Measurements from ENCODE around the gene HEY2.

The HEY2 gene

DNA sequence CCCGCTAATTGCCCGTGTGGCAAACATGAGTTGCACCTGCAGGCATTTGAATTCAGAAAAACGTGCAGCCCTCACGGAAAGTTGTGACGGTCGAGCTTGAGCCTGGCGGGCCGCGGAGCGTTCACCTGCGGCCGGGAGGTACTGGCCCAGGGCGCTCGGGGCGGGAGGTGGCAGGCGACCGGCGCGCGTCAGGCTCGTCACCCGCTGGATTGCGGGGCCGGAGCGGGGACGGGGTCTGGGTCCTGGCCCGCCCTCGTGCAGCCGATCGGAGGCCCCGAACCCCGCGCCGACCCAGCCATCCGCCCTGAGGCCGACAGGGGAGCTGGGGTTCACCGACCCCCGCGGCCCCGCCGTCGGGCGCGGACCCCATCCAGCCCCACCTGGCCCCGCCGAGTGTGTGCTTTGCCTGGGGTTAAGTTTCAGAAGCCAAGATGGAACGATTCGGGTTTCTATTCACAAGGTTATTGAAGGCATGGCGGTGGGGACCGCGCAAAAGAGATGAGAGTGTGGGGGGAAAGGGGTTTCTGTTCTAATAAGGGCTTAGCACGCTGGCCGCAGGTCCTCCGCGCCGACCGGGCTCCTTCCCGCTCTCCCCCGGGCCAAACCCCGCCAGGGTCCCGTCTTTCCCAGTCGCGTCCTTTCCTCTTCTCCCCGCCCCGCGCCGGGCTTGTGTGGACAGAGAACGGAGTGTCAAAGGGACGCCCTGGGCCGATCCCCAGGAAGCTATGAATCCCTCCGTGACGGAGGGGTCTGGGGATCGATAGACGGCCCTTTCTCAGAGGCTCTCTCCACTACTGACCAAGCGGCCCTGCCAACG lies 1.6 kb upstream of the HEY2 start (continued):
- TF ChIP-seq ZNF639 (tag by site-specific recombination; IDR thresholded peaks at IDR 0.05) (no peak), ZNF157 (tag by site-specific recombination; IDR thresholded peaks at IDR 0.05) (no peak), ZNF223 (tag by site-specific recombination; IDR thresholded peaks at IDR 0.05) (no peak), ZNF664 (tag by site-specific recombination; IDR thresholded peaks at IDR 0.05) (no peak), PRDM2 (tag by site-specific recombination; IDR thresholded peaks at IDR 0.05; ENCODE audit: borderline replicate concordance) (no peak), ZNF350 (tag by site-specific recombination; IDR thresholded peaks at IDR 0.05) (no peak), ZBTB8A (tag by site-specific recombination; IDR thresholded peaks at IDR 0.05) (peak; percentile 53), TCF7L2 (IDR thresholded peaks at IDR 0.05; ENCODE audit: borderline replicate concordance, low read depth, low read length) (no peak), KLF10 (tag by site-specific recombination; IDR thresholded peaks at IDR 0.05) (no peak; the same call in 1 of the 2 replicates), ZNF112 (tag by site-specific recombination; IDR thresholded peaks at IDR 0.05) (no peak), ZNF830 (tag by site-specific recombination; IDR thresholded peaks at IDR 0.05; ENCODE audit: low read depth) (no peak), ZNF433 (tag by site-specific recombination; IDR thresholded peaks at IDR 0.05; ENCODE audit: low read depth) (no peak), BCL11A (tag by site-specific recombination; IDR thresholded peaks at IDR 0.05; ENCODE audit: low read depth) (peak; percentile 19; the same call in 1 of the 2 replicates), SCRT1 (tag by site-specific recombination; IDR thresholded peaks at IDR 0.05; ENCODE audit: borderline replicate concordance) (no peak), IKZF3 (tag by site-specific recombination; IDR thresholded peaks at IDR 0.05) (no peak), ZNF10 (tag by site-specific recombination; IDR thresholded peaks at IDR 0.05) (no peak), ZFP3 (tag by site-specific recombination; IDR thresholded peaks at IDR 0.05; ENCODE audit: low read depth) (no peak), ZNF324 (tag by site-specific recombination; IDR thresholded peaks at IDR 0.05) (no peak; the same call in 1 of the 2 replicates), ZNF501 (tag by site-specific recombination; IDR thresholded peaks at IDR 0.05) (no peak), HOXC10 (CRISPR knock-in tag; IDR thresholded peaks at IDR 0.05) (0 out of 2 replicates have a peak, but pooled peaks have one; percentile 72), ZNF473 (tag by site-specific recombination; IDR thresholded peaks at IDR 0.05) (no peak), ZNF792 (tag by site-specific recombination; IDR thresholded peaks at IDR 0.05) (no peak), SP3 (tag by site-specific recombination; IDR thresholded peaks at IDR 0.05) (no peak), ZNF785 (tag by site-specific recombination; IDR thresholded peaks at IDR 0.05) (no peak), ZNF214 (tag by site-specific recombination; IDR thresholded peaks at IDR 0.05; ENCODE audit: borderline replicate concordance) (no peak)
- TF ChIP-seq, protein P1, sequence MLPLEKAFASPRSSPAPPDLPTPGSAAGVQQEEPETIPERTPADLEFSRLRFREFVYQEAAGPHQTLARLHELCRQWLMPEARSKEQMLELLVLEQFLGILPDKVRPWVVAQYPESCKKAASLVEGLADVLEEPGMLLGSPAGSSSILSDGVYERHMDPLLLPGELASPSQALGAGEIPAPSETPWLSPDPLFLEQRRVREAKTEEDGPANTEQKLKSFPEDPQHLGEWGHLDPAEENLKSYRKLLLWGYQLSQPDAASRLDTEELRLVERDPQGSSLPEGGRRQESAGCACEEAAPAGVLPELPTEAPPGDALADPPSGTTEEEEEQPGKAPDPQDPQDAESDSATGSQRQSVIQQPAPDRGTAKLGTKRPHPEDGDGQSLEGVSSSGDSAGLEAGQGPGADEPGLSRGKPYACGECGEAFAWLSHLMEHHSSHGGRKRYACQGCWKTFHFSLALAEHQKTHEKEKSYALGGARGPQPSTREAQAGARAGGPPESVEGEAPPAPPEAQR (tag by site-specific recombination; IDR thresholded peaks at IDR 0.05): no peak
- TF ChIP-seq, protein P2, sequence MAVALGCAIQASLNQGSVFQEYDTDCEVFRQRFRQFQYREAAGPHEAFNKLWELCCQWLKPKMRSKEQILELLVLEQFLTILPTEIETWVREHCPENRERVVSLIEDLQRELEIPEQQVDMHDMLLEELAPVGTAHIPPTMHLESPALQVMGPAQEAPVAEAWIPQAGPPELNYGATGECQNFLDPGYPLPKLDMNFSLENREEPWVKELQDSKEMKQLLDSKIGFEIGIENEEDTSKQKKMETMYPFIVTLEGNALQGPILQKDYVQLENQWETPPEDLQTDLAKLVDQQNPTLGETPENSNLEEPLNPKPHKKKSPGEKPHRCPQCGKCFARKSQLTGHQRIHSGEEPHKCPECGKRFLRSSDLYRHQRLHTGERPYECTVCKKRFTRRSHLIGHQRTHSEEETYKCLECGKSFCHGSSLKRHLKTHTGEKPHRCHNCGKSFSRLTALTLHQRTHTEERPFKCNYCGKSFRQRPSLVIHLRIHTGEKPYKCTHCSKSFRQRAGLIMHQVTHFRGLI (tag by site-specific recombination; IDR thresholded peaks at IDR 0.05): peak; percentile 24; the same call in 1 of the 2 replicates
- TF ChIP-seq, protein P3, sequence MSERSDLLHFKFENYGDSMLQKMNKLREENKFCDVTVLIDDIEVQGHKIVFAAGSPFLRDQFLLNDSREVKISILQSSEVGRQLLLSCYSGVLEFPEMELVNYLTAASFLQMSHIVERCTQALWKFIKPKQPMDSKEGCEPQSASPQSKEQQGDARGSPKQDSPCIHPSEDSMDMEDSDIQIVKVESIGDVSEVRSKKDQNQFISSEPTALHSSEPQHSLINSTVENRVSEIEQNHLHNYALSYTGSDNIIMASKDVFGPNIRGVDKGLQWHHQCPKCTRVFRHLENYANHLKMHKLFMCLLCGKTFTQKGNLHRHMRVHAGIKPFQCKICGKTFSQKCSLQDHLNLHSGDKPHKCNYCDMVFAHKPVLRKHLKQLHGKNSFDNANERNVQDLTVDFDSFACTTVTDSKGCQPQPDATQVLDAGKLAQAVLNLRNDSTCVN (tag by site-specific recombination; optimal IDR thresholded peaks at IDR 0.05): peak; percentile 95

All from HEK293 (cell line).